Panc1 (cell line): ENCODE data around the gene HSPA12A. TPM values are rescaled to one million over a fixed set of nuclear protein-coding genes. Genes with fewer than 3 reads are reported as not detected.

Experiments used
- ATAC-seq: fragments of 200-7000 bp; cut with Tn5 transposase; 2 replicates; pipeline ENCODE4 v1.9.1; 2020; ENCODE audit warnings: mild to moderate bottlenecking, moderate library complexity
- BruUV-seq: library from RNA; stranded (reverse); fragments of 400-500 nt; replicated peaks from 2 replicates; lab custom pipeline; 2021; lab: Mats Ljungman, UMichigan
- CTCF ChIA-PET: fragments of 300-600 bp; sonication (Branson Sonifier 250); formaldehyde crosslinking; loops from one replicate; lab custom pipeline; 2022; ENCODE audit warnings: antibody characterized with exemption; lab: Charles Lee
- POLR2A ChIA-PET: fragments of 300-600 bp; sonication (Branson Sonifier 250); formaldehyde crosslinking; loops from one replicate; lab custom pipeline; 2022; ENCODE audit warnings: antibody characterized with exemption; lab: Charles Lee
- DNase-seq: peaks from one replicate; pipeline ENCODE4 v3.0.0-alpha.2; 2010; ENCODE audit warnings: low read depth, low spot score
- H3K27ac ChIP-seq: 2 replicates; pipeline ENCODE4 v1.5.1; 2011; ENCODE audit warnings: mild to moderate bottlenecking, low read length, inconsistent platforms
- H3K27me3 ChIP-seq: fragments of 200-500 bp; sonication (Bioruptor generic); 2 replicates; pipeline ENCODE4 v1.6.0; 2014; ENCODE audit warnings: low read length, inconsistent platforms; ENCODE audit not compliant: control insufficient read depth, insufficient read depth
- H3K36me3 ChIP-seq: fragments of 200-500 bp; sonication (Bioruptor generic); 2 replicates; pipeline ENCODE4 v1.5.1; 2014; ENCODE audit warnings: inconsistent platforms, mild to moderate bottlenecking, low read length, moderate library complexity; ENCODE audit not compliant: control insufficient read depth, insufficient read depth
- H3K4me1 ChIP-seq: 2 replicates; pipeline ENCODE4 v1.5.1; 2011; ENCODE audit warnings: inconsistent platforms, mild to moderate bottlenecking, low read length, moderate library complexity; ENCODE audit not compliant: control insufficient read depth, insufficient read depth
- H3K4me3 ChIP-seq, 2 experiments: 2 replicates each; pipeline ENCODE4 v1.5.1; 2011 to 2012; ENCODE audit warnings: low read depth in 2 of 2, low read length in 2 of 2, mild to moderate bottlenecking in 2 of 2, inconsistent platforms in 1 of 2, moderate library complexity in 1 of 2
- H3K9me3 ChIP-seq: fragments of 200-500 bp; sonication (Bioruptor generic); 2 replicates; pipeline ENCODE4 v1.5.1; 2014; ENCODE audit warnings: low read depth, mild to moderate bottlenecking, inconsistent platforms, low read length, moderate library complexity; ENCODE audit not compliant: control insufficient read depth, insufficient read depth
- CTCF ChIP-seq: fragments of 450-650 bp; IDR thresholded peaks from 2 replicates; pipeline ENCODE4 v1.5.1; 2017; ENCODE audit warnings: mild to moderate bottlenecking
- POLR2AphosphoS5 ChIP-seq: IDR thresholded peaks from 2 replicates; pipeline ENCODE4 v1.6.1; 2012; ENCODE audit warnings: mild to moderate bottlenecking, low read depth, low read length, moderate library complexity
- REST ChIP-seq, 2 experiments: IDR thresholded peaks; 2 replicates each; pipeline ENCODE4 v1.6.1; 2011 to 2012; ENCODE audit warnings: low read depth in 2 of 2, control low read depth in 1 of 2, low read length in 1 of 2, mild to moderate bottlenecking in 1 of 2, moderate library complexity in 1 of 2; ENCODE audit not compliant: insufficient read depth in 1 of 2
- SIN3A ChIP-seq: IDR thresholded peaks from 2 replicates; pipeline ENCODE4 v1.6.1; 2012; ENCODE audit warnings: low read depth, mild to moderate bottlenecking, low read length, moderate library complexity, borderline replicate concordance; ENCODE audit not compliant: insufficient read depth
- TCF7L2 ChIP-seq: IDR thresholded peaks from 2 replicates; pipeline ENCODE4 v1.6.1; 2011; ENCODE audit warnings: mild to moderate bottlenecking, low read depth, low read length, inconsistent platforms
- in situ Hi-C: cut with HindIII; loops from 2 replicates; pipeline ENCODE4 v1.10.0; 2016; ENCODE audit warnings: low sequenced_read_pairs, low pct_unique_long_range_greater_than_20kb
- intact Hi-C: fragments of 100-400 bp; cut with micrococcal nuclease; formaldehyde crosslinking; loops from one replicate; pipeline ENCODE4 v1.10.0; 2022; ENCODE audit not compliant: unreplicated experiment
- total RNA-seq: library from RNA; stranded (reverse); gene quantifications from one replicate; pipeline ENCODE4 v1.2.1, GENCODE V29; 2021; ENCODE audit not compliant: unreplicated experiment

HSPA12A gene
- total RNA-seq, 1 experiment from 2014 or later, result 7.7 TPM

DNA sequence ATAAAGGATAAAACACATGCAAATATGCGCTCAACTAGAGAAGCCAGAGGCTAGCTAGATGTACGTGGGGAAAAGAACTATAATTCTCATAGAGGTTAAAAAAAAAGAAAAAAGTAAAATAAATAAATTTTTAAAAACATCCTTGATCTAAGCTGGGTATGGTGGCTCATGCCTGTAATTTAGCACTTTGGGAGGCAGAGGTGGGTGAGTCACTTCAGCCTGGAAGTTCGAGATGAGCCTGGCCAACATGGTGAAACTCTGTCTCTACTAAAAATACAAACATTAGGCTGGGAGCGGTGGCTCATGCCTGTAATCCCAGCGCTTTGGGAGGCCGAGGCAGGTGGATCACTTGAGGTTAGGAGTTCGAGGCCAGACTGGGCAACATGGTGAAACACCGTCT lies 18.6 kb upstream of the HSPA12A start:
- TF ChIP-seq TCF7L2 (no peak), REST (IDR thresholded peaks at IDR 0.05; ENCODE audit: insufficient read depth in 1 of 2, low read depth in 2 of 2, low read length in 1 of 2) (no peak), POLR2AphosphoS5 (no peak), SIN3A (no peak), CTCF (no peak)
- POLR2A ChIA-PET, result interaction anchor here (0.6 kb wide), 1 partner anchor 298 kb away, joined by 3 read pairs; no protein-coding TSS in a partner anchor
- H3K27ac ChIP-seq, result no peak overlapping the region

GRCh38 chr10:116757246-116757645 lies 14.9 kb upstream of the HSPA12A start:
- H3K4me1 ChIP-seq, result no peaks in the 10 kb centered on the region
- ChIA-PET CTCF (interaction anchor here (0.6 kb wide), 1 partner anchor 437 kb away, joined by 5 read pairs; no protein-coding TSS in a partner anchor), POLR2A (no interaction called here)
- ATAC-seq (no peak), DNase-seq (no peak)
- no peak overlapping the region for H3K4me3 ChIP-seq
- intact Hi-C loops (no loop called here), in situ Hi-C loops (no loop called here)
- H3K36me3 ChIP-seq, result no peaks in the 10 kb centered on the region
- H3K27me3 ChIP-seq, result no peaks in the 10 kb centered on the region; the same call in 1 of the 2 replicates
- H3K27ac ChIP-seq, result no peak overlapping the region
- TF ChIP-seq CTCF (no peak), TCF7L2 (no peak), POLR2AphosphoS5 (no peak), SIN3A (no peak), REST (IDR thresholded peaks at IDR 0.05; ENCODE audit: insufficient read depth in 1 of 2, low read depth in 2 of 2, low read length in 1 of 2) (no peak)
- H3K9me3 ChIP-seq, result no peaks in the 10 kb centered on the region; the same call in 1 of the 2 replicates
- no TSS peak for BruUV-seq

More for the DNA sequence above, 18.6 kb upstream of the HSPA12A start:
- H3K36me3 ChIP-seq, result no peaks in the 10 kb centered on the region
- intact Hi-C loops (no loop called here), in situ Hi-C loops (no loop called here)
- BruUV-seq, result no TSS peak
- CTCF ChIA-PET, result no interaction called here
- no peaks in the 10 kb centered on the region for H3K9me3 ChIP-seq
- no peak overlapping the region for H3K4me3 ChIP-seq
- ATAC-seq (no peak), DNase-seq (no peak)
- H3K27me3 ChIP-seq, result peaks cover 11% of the 10 kb centered on the region
- H3K4me1 ChIP-seq, result no peaks in the 10 kb centered on the region
